GM19025 (cell line): Measurements from ENCODE around the gene AFDN.

Source experiments
- ATAC-seq: cut with Tn5 transposase; IDR thresholded peaks from one replicate; pipeline ENCODE4 v1.9.1; 2021; ENCODE audit warnings: mild to moderate bottlenecking, low read depth, moderate library complexity; ENCODE audit not compliant: unreplicated experiment

AFDN gene

GRCh38 chr6:167860550-167861226 is 34.0 kb downstream of the AFDN start:
- no peak for ATAC-seq

DNA sequence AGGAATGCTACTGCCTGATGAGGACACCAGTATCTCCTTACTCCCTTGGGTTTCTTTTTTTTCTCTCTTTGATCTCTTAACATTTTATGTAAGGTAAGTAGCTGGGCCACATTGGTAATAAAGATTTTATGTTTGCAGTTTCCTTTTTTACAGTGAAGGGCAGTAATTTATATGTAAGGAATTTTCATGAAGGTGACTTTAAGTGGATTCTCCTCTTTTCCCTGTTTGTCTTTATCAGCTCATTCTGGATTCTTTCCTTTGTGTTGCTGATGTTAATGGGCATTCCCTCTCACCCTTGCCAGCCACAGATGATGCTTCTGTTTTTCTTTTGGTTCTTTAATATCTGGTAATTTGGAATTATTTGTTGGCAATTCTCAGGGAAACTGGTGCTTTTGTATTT is 34.7 kb downstream of the AFDN start:
- no peak for ATAC-seq

GRCh38 chr6:167863897-167864296 is 37.2 kb downstream of the AFDN start:
- ATAC-seq, result no peak

DNA sequence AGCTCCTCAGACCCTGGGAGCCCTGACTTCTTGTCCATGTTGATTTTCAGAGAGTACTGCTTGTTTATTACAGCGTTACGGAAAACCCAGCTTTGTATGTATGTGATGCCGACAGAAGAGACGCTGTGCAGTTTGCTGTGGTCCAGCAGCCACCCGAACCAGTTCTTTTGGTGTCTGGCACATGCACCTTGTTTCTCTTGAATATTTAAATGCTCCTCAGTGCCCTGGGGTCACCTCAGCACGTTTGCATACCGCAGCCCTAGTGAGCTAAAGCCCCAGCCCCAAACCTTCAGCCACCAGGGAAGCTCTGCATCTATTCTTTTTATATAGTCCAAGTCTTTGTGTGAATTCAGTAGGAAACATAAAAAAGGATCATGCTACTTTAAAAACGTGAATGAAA is 39.9 kb downstream of the AFDN start:
- no peak for ATAC-seq

DNA sequence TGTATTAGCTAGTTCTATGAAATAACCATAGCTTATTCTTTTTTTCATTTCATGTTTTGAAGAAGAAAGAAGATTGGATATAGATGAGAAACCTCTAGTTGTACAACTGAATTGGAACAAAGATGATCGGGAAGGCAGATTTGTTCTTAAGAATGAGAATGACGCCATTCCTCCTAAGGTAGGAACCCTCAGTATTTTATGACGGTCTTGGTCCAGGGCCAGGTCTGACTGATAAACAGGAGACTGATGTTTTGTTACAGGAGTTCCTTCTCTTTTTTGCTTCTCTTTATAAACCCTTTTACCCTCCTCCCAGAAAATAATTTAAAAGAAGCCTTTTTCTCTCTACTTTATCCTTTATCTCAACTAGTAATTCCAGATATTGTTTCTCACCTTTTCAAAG is 43.6 kb downstream of the AFDN start:
- no peak for ATAC-seq

GRCh38 chr6:167872538-167873210 is 46.0 kb downstream of the AFDN start:
- no peak for ATAC-seq

DNA sequence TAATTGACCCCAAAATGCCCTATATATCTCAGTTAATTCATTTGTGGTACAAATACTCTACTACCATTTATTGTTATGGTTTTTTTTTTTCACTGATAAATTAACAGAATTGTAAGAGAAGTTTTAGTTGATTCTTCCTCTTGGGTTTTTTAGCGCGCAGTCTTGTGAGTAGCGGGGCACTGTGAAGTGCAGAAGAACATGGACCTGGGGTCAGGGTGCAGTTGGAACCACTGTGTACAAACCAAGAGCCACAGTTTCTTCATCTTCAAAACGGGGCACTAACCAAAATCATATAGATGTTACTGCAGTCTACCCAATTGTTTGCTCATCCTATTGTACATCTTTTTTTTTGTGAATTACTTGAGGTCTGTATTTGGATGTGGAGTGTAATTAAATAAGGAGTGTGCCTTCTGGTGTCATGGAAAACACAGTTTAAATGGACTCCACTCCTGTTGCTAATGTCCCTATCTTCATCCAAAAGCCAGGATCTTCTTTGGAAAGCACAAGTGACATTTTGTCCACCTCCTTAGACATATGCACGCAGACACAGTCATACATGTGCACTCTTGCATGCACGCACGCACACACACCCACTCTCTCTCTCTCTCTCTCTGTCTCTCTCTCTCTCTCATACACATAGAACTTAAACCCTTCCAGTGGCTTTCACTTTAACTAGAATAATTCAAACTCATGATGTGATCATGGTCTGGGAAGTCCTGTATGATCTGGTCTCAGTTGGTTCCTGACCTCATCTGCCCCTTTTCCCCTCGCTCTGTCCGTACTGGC is 51.5 kb downstream of the AFDN start:
- ATAC-seq, result no peak

DNA sequence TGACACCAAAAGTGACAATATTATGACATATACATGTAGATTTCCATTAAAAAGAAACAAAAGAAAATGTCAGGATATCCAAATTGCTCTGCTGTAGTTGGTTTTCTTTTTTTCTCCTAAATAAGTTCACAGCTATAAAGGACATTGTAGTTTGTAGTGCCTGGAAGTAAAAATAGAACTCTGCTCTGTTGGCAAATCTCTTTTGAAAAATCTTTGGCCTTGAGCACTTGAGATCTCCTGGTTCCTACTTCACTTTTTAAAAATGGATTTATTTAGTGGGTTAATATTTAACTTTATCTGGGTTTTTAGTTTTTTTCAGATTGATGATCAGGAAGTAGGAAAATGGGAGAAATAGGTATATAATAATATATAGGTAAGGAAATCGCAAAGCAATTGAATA is 52.9 kb downstream of the AFDN start:
- ATAC-seq, result no peak

- no peak for ATAC-seq
Measured at GRCh38 chr6:167881327-167881726, 54.6 kb downstream of the AFDN start.

DNA sequence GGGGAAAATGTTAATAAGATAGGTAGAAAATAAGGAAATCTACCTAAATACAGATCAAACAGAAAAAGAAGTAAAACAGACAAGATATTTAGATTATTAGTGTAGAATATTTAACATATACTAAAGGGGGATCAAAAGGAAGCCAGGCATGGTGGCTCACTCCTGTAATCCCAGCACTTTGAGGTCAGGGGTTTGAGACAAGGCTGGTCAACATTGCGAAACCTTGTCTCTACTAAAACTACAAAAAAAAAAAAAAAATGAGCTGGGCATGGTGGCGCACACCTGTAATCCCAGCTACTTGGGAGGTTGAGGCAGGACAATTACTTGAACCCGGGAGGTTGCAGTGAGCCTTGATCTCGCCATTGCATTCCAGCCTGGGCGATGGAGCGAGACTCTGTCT is 55.5 kb downstream of the AFDN start:
- no peak for ATAC-seq

- ATAC-seq, result no peak
Measured at GRCh38 chr6:167888098-167888497, 61.4 kb downstream of the AFDN start.

- peak; percentile 97 for ATAC-seq
Measured at GRCh38 chr6:167892835-167893815, 66.4 kb downstream of the AFDN start.

DNA sequence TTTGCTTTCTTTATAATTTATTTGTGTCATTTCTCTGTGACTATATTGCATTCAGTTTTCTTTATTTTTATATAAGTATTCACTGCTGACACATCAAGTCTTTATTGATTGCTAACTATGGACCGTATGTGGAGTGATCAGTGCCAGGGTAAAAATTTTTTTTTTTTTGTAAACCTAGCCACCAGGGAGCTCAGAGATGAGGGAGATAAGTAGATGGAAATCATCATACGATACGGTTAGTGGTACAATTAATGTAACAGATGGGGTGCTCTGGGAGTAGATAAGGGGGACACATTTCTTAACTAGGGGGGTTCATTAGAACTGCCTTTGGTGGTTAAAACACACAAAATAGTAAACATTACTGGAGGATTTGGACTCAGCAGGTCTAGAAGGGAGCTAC is 68.3 kb downstream of the AFDN start:
- ATAC-seq, result no peak

DNA sequence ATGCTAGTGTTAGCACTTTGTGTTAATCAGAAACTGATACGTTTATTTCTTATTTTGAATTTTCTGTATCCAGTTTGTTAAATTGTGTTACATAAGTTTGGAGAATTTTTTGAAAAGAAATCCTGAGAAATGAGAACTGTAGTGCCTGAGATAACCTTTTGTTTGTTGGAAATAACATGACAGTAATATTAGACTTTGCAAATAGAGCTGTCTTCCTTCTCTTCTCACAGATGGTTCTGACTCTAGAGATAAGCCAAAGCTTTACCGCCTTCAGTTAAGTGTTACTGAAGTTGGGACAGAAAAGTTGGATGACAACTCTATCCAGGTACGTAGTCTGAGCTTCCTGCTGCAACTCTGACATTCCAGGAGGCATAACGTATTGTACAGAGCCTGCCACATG is 69.9 kb downstream of the AFDN start:
- no peak for ATAC-seq

DNA sequence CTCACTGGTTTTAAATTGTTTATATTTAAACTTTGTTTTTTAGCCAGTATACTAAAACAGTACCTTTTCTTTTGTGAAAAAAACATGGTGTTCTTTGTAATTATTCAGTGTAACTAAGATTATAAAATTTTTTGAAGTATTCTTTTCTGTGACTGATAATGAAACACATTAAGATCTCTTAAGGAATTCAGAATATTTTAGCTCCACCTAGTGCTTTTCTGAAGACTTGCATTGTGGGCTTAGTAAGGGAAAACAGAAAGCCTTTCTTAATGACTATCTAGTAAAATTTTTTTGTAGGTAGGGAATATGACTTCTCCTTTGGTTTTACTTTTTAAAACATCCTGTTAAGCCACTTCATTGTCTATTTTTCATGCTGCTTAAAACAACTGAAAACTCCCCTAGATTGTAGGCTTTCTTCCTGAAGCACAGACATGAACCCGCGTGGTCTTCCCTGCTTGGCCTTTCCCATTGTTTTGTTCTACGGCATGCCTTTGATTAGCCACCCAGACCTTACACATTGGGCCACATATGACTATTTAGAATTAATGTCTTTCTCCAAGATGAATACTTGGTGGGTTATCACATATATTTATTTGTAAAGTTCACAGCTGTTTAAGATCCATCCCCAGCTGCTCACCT is 72.1 kb downstream of the AFDN start:
- ATAC-seq, result no peak

DNA sequence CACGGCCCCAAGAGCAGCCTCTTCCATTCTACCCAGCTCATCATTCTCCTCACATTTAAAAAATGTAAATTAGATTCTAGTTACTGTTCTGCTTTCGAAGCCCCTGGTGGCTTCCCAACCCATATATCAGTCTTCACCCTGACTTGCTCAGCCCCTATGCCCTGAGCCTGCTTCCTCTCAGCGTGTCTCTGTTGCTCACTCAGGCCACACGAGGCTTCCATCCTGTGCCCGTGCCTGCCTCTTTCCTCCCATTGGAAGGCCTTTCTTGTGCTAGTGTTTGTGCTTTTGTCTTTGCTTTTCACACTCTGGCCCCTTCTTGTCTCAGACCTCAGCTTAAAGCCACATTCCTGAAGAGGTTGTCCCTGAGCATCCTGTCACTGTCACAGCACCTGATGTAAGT is 78.1 kb downstream of the AFDN start:
- no peak for ATAC-seq

DNA sequence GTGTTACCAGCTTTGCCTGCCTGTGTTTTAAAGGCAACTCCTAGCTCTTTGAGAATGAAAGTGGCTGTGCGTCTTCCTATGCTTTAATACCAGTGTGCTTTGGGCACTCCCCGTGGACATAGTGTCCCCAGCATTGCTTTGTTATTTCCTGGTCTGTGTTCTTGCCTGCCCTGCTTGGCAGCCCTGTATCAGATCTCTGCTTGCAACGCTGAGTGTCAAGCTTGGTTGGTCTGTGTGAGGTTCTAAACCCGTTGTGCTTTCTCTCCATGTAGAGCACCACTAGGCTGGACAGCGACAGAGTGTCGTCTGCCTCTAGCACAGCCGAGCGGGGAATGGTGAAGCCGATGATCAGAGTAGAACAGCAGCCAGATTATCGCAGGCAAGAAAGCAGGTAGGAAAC is 80.2 kb downstream of the AFDN start:
- ATAC-seq, result no peak

DNA sequence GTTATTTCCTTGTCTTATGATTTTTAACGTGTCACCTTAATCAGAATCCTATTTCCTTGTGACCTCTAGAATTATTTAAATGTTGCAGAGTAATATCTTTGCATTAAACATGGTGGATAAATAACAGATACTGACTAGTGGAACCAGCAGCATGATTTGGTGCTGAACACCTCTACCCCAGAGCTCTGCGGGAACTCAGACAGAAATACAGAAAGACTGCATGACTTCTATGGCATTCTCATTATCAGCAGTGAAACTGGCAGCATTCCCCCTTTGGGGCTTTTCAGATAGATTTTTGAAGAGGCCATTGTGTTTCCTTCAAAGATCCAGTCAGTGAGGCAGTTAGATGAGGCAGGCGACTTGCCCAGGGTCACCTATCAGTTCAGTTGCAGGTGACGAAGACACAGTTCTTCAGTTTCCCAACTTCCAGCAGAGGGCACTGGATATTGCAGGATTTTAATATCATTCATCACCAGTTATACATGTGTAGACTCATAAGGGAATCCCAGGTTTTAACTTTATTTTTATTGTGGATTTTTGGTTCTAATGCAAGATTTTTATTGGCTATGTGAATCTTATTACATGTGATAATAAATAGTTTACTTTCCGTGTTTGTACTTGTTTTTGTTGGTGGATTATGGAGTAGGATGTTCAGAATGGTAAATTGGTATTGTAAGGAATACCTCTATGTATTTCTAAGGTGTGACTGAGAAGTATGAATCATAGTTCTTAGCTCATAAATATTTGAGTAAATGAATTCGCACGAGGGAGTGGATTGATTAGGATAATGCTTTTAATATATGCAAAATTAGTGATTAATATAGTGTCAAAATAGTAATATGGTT is 81.3 kb downstream of the AFDN start:
- no peak for ATAC-seq

GRCh38 chr6:167910007-167910406 is 83.3 kb downstream of the AFDN start:
- ATAC-seq, result no peak
